ENCODE results near the gene MECP2.

MECP2 gene

GRCh38 chrX:154064637-154065435 is 32.7 kb downstream of the MECP2 start:
- in situ Hi-C loops (cut with MboI; ENCODE audit: low sequenced_read_pairs), result no loop called here

GRCh38 chrX:154063234-154063633 is 34.3 kb downstream of the MECP2 start:
- in situ Hi-C loops (cut with MboI; ENCODE audit: low sequenced_read_pairs), result no loop called here

- in situ Hi-C loops (cut with MboI; ENCODE audit: low sequenced_read_pairs), result no loop called here
Measured at GRCh38 chrX:154061801-154062200, 35.7 kb downstream of the MECP2 start.

GRCh38 chrX:154059729-154060245 is 37.7 kb downstream of the MECP2 start:
- in situ Hi-C loops (cut with MboI; ENCODE audit: low sequenced_read_pairs), result no loop called here

- in situ Hi-C loops (cut with MboI; ENCODE audit: low sequenced_read_pairs), result no loop called here
Measured at GRCh38 chrX:154059231-154059630, 38.3 kb downstream of the MECP2 start.

- in situ Hi-C loops (cut with MboI; ENCODE audit: low sequenced_read_pairs), result no loop called here
Measured at GRCh38 chrX:154058214-154058997, 39.1 kb downstream of the MECP2 start.

GRCh38 chrX:154057791-154058190 is 39.7 kb downstream of the MECP2 start:
- in situ Hi-C loops (cut with MboI; ENCODE audit: low sequenced_read_pairs), result no loop called here

GRCh38 chrX:154056770-154057241 is 40.7 kb downstream of the MECP2 start:
- in situ Hi-C loops (cut with MboI; ENCODE audit: low sequenced_read_pairs), result no loop called here

- in situ Hi-C loops (cut with MboI; ENCODE audit: low sequenced_read_pairs), result no loop called here
Measured at GRCh38 chrX:154051201-154051810, 46.2 kb downstream of the MECP2 start.

GRCh38 chrX:154050113-154050495 is 47.4 kb downstream of the MECP2 start:
- in situ Hi-C loops (cut with MboI; ENCODE audit: low sequenced_read_pairs), result no loop called here

- in situ Hi-C loops (cut with MboI; ENCODE audit: low sequenced_read_pairs), result no loop called here
Measured at GRCh38 chrX:154049209-154050112, 48.1 kb downstream of the MECP2 start.

- in situ Hi-C loops (cut with MboI; ENCODE audit: low sequenced_read_pairs), result no loop called here
Measured at GRCh38 chrX:154048398-154048797, 49.1 kb downstream of the MECP2 start.

GRCh38 chrX:154046940-154047610 is 50.4 kb downstream of the MECP2 start:
- in situ Hi-C loops (cut with MboI; ENCODE audit: low sequenced_read_pairs), result no loop called here

GRCh38 chrX:154046031-154046781 is 51.3 kb downstream of the MECP2 start:
- in situ Hi-C loops (cut with MboI; ENCODE audit: low sequenced_read_pairs), result no loop called here

- in situ Hi-C loops (cut with MboI; ENCODE audit: low sequenced_read_pairs), result no loop called here
Measured at GRCh38 chrX:154044091-154044490, 53.4 kb downstream of the MECP2 start.

- in situ Hi-C loops (cut with MboI; ENCODE audit: low sequenced_read_pairs), result no loop called here
Measured at GRCh38 chrX:154043003-154043763, 54.3 kb downstream of the MECP2 start.

GRCh38 chrX:154040863-154041262 is 56.7 kb downstream of the MECP2 start:
- in situ Hi-C loops (cut with MboI; ENCODE audit: low sequenced_read_pairs), result no loop called here

- in situ Hi-C loops (cut with MboI; ENCODE audit: low sequenced_read_pairs), result no loop called here
Measured at GRCh38 chrX:154040307-154040756, 57.2 kb downstream of the MECP2 start.

Measured in HL-60/S4 treated with retinoic acid at 250 ng/mL for 4 days and 3 days (cell line).